Measurements from ENCODE around the gene WASF1.

The WASF1 gene

DNA sequence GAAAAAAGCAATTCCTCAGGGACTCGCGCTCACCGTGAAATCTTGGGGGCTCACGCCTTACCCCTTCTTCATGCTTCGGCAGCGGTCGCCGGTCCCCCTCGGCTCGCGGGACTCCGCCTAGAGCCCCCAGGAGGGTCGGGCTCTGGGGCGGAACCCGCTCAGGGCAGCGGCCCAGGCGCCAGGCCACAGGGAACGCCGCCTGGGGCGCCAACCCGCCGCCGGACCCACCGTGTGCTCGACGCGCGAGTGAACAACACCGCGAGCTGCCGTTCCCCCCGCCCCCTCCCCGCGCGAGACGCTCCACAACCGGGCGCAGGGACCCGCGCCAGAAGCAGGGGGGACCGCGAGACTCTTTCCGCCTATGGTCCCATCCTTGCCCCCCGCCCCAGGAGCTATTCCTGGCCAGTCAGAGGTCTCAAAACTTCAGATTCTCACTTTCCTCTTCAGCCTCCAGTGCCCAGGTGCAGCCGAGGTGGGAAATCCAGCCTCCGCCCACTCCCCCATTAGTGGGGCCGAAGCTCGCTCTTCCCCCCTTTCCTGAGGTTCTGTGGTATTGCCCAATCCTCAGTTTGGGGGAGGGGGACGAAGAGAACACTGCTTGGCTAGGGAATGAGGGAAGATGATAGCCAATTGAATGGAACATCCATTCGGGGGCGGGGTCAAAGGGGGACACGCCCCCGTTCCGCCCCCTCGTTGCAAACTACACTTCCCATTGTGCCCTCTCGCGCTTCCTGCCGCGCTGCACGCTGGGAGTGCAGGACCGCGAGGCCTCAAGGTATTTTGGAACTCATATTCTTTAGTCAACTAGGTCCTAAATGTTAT lies at the start of gene WASF1:
Gene WASF1 (minus strand): TSS at position 265 of the 822 bp plus-strand sequence. CDS start 52,069 bp downstream, outside the sequence.
- DNase-seq: peak; percentile 32 to 98 (median 92)

DNA sequence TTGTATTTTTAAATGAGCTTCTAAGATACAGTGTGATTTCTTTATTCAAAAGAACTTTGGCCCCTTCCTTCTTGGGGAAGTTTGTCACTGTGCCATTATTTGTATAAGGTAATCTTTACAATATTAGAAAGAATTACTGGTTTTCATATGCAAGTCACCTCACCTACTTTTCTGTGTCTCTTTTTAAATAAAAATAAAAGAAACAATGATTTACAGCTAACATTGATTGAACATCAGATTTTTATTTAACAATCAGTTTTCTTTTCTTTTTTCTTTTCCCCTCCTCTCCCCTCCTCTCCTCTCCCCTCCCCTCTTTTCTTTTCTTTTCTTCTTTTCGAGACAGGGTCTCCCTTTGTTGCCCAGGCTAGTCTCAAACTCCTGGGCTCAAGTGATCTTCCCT lies 46.8 kb upstream of the WASF1 start:
- DNase-seq: no peak

DNA sequence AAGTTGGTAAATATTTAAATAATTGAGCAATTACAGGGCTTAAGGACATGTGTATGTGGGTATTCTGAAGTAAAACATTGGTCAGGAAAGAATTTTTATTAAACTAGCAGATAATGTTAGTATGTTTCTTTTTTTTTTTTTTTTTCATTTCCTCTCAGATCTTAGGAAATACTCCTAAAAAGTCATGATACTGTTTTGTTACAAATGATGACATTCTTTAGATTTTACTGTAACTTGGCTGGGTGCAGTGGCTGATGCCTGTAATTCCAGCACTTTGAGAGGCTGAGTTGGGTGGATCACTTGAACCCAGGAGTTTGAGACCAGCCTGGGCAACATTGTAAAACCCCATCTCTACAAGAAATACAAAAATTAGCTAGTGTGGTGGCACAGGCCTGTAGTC lies 42.3 kb upstream of the WASF1 start:
- no peak for DNase-seq

DNA sequence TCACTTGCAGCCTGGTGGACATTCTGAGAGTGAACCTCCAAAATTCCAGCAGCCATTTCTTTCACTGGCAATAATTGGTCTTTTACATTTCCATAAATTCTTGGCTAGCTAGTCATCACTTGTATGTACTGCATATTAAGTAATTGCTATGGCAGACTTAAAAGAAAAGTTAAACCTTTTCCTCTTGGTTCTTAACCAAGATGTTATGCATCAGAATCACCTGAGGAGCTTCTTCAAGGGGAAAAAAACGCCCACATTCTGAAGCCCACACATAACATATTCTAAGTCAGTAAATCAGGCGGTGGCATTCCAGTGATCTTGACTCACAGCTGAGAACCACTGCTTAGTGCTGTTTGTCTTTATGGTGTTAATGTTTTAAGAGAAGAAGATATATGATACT lies 37.8 kb upstream of the WASF1 start:
- peak in 1 of 56 donors; percentile 2 for DNase-seq

DNA sequence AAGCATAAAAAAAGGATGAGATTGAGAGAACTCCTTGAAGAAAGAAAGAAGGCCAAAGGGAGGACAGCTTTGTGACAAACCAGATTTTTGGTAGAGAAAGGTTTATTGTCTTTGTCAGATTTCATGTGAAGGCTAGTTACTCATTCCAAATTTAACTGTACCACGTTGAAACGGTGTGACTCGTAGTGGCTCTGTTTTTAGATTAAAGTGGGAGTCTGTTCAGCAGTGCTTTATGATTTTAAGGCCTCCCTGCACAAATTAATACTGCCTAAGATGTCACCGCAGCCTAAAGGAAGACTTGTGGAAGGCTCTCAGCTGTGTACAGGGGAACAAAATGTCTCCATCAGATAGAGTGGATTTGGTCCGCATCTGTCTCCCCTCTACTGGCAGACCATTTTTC lies 36.7 kb upstream of the WASF1 start:
- DNase-seq: peak in 4 of 56 donors; percentile 1 to 21 (median 7)

DNA sequence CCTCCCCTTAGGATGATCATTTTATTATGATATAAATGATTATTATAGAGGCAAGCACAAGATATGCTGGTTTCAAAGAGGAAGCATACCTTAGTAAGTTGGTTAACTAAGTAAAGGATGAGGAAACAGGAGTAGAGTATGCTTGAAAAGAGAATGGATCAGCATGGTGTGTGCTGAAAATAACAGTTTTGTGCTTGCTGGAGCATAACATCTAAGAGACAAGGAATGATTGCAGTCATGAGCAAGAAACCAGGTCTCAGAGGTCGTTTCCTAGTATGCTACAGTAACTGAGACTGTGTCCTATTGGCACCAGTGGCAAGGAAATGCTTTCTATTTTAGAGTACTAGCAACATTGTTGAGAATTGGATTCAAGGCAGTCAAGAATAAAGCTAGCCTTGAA lies 34.9 kb upstream of the WASF1 start:
- no peak for DNase-seq

DNA sequence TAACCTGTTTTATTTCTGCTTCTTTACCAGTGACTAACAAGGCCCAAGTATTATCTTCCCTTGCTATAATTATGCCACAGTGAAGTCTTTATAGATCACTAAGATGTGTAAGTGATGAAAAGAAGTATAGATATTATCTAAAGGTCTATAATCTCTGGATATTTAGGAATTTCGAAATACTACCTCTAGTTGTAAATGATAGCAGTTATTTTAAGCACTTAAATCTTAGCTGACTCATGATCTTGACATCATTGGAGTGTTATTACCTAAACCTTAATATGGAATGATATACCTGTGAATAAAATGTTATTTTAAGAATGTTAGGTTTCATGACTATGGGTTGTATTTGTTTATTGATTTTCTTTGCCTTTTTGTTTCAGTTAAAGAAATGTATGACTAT lies 32.3 kb upstream of the WASF1 start:
- DNase-seq: no peak

DNA sequence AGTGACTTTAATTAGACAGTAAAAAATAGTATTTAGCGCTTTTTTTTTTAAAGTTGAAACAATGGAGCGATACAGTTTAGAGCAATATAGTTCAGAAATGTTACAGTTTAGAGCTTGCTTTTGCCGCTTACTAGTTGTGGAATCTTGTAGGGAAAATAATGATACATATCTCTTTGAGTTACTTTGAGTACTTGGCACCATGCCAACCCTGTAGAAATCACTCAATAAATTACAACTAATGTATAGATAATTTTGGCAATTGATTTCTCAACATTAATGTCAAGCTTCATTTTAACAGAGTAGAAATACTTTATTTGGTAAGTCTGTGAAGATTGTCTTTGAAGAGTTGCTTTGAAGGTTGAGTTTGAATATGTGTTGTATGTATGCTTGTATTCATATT lies 28.2 kb upstream of the WASF1 start:
- no peak for DNase-seq

DNA sequence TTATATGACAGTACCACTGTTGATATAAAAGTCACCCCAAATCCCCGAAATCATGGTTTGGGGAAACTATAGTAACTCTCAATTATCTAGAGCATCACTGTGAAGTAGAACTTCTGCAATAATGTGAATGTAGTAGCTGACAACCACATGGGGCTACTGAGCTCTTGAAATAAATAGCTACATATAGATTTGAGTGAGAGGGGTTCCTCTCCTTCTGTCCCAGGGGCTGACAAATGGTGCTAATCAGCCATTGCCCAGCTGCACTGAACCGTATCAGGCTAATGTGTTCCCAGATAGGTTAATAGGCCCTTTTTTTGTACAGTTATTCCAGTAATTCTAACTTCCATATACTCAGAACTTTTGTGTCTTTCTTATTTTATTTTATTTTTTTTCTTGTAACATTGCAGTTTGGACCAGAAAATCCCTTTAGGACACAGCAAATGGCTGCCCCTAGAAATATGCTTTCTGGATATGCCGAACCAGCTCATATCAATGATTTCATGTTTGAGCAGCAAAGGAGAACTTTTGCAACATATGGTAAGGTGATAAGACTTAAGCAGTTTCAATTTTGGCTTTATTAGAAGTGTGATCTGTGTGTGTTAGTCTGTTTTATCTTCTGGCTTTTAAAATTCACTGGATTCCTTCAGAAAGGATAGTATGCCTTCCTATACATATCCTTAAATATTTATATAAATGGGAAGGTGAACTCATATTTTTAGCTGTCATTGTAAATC lies 21.8 kb upstream of the WASF1 start:
- DNase-seq: no peak

DNA sequence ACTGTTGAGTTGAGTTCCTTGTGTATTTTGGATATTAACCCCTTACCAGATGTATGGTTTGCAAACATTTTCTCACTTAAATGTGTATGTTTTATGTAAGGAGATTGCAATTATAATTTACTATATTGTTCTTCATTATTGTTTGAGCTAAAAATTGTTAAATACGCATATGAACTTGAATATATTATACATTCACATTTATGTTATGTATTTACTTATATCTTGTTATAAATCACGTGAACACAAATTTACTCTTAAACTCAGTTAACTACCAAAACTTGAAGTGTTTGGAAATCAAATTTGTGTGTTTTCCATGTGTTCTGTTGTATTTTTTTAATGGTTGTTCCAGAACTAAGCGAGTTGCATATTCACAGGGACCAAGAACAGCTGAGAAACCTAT lies 19.1 kb upstream of the WASF1 start:
- DNase-seq: no peak

DNA sequence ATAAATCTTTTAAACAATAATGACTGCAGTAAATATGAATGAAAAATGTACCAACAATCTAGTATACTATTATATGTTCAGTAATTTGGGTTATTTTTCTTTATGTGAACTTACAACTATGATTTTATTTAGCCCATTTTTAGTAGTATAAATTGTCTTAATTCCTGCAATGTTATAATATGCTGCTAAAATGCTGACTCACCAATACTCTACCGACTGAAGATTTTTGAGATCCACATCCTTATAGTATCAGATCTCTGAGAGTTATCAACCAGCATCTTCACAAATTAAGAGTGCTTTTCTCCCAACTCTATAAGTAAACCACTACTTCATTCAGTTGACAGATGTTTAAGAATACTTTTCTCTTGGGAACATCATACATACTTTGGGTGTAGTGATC lies 17.4 kb upstream of the WASF1 start:
- no peak for DNase-seq

DNA sequence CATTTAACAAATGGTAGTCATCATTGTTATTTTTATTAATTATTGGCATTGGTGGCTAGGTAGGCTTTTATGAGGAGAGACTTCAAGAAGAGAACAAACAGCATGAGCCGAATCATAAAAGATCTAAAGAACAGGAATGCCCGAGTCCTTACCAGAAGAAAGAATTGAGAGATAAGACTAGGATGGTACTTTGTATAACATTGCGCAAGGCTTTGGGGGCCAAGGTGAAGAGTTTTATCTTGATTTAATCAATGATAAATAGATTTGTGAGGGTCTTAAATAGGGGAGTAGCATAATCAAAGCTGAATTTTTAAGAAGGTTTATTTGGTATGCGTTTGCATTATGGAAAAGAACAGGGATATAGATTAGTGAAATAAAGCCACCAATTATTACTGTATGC lies 16.2 kb upstream of the WASF1 start:
- DNase-seq: no peak

DNA sequence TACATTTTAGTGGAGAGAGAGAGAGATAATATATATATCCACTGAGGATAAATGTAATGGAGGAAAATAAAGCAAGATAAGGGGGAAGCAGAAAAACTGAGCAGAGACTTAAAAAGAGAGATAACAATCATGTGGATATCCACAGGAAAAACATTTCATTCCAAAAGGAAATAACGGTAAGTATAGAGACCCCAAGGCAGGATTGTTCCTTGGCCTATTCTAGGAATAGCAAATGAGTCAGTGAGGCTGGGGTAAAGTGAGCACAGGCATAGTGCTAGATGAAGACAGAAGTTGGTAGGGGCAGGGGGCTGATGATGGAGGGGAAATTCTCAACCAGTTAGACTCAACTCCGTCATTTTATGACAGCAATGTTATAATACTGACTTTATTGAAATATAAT lies 12.0 kb upstream of the WASF1 start:
- no peak for DNase-seq

DNA sequence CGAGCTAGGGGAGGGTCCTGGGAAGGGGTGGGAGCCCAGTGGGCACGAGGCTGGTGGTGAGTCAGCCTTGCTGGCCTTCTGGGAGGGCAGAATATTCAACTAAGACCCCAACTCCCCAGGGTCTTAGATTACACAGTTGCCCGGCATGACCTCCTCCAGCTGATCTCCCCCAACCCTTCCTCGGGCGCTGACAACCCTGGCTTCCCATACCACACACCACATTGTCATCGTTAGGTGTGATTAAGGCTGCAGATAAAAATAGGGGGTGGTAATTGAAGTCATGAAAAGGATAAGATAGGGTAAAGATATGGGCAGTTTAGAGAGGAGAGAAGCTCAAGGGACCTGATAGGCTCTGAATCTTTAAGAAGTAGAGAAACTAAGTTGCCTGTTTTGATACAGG lies 11.3 kb upstream of the WASF1 start:
- DNase-seq: no peak

DNA sequence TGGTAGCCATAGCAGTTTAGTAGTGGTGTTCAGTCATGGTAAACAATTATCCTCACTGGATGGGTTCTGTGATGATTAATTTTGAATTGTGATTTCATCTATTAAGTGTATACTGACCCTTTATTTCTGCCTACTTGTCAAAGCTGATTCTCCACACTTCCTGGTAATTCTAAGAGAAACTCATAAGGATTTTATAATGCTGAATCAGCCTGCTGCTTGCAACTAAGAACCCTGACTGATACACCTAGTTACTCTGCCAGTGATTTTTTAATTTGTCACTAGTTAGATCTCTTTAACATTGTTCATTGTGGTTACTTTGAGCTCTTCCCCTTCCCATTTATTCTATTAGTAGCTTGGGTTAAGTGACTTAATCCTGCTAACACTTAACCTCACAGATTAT lies 9.3 kb upstream of the WASF1 start:
- no peak for DNase-seq

DNA sequence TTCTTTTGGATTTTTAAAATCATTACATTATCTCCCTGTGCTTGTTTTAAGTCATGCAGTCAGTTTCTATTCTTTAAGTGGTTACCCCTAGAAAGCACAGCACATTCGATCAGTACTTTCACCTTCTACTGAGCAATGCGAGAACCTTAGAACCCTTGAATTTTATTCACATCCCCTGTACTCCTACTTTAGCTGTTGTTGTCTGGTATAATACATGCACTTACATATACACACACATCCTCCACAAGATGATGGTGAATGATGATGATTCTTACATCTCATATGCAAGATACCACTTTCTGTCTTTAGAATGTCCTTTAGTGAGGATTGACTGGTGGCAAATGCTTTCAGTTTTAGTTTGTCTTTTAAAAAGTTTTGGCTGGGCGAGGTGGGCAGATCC lies 6.4 kb upstream of the WASF1 start:
- no peak for DNase-seq

DNA sequence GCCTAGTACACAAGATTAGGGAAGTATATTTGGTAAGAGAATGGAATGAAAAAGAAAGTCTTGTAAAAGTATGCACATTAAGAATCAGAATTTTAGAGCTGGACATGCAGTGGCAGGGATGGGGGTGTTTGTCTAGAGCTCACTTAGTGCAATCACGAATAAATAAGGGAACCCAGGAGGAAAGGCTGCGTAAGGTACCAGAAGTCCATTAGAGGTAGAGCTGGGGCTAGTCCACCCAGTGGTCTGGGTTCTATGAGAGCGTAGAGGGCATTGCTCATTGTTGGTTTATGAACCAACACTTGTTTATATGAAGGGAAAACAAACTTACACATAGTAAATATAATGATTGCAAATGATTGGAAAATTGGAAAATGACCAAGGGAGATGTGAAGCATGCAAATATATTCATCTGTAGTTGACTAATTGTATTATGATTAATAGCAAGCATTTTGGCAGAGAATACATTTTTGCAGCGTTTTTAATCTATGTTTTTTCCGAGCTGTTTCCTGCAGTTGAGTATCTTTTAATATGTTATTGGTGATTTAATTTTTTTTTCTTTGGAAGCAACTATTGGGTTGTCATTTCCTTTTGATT lies 3.9 kb upstream of the WASF1 start:
- DNase-seq: no peak

DNA sequence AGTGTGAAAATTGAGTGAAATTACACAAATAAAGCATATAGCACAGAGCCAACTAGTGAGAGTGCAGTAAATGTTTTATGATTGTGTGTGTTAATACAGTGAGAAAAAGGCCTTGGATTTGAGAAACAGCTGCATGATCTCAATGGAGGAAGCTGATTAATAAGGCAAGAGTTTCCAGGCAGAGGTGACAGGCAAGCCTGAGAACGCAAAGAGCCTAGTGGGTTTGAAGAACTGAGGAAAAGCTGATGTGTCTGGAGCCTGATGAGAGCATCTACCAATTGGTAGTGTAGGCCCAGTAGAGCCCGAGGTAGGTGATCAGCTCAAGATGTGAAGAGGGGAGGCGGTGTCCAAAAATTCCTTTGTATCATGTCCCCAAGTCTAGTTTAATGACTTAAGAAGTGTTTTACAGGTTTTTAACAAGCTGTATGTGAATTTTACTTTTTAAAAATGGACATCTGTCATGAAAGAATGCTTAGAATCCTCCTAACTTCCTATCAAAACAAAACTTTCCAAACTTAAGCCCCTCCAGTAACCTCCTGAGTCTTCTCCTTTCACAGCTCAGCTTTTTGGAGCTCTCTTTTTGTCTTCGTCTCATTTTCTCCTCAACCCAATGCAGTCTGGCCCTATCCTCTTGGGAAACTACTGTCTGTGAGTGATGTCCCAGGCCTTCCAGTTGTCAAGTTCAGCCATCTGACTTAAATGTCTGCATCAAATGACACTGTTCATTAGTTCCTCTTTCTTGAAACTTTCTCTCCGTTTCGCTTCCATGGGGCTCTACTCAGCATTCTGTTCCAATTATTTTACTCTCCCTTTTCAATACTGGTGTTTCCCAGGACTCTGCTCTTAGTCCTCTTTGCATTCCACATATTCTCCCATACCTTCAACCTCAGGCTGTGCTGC lies 1.9 kb upstream of the WASF1 start:
- no peak for DNase-seq

DNA sequence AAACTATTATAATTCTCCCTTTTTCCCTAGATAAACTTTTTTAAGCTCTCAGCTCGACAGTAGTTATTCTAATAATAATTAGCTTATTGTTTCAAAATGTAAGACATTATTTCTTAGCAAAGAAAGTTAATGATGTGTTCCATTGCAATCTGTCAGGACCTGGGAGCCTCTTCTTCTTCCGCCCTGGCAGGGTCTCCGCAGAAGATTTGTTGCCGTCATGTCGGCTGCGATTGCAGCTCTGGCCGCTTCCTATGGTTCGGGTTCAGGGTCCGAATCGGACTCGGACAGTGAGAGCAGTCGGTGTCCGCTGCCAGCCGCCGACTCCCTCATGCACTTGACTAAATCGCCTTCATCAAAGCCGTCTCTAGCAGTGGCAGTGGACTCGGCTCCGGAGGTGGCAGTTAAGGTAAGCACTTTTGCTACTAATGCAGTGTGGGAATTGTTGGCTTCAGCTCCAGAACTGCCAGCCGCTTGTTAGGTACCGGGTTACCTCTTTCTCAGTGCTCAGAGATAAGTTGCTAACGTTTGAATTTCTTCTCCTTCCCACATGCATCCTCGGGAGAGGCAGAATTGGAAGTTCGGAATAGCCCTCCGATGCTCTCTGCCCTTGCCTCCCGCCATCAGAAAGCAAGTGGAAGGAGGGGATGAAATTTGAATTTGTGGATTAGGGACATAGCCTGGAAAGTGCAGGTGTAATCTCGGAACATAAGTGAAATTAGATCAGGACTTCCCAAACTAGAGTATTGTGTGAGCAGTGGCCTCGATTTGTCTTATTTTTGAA lies 948 bp upstream of the WASF1 start, which contains the start of gene CDC40:
Gene CDC40 (plus strand): TSS at position 200 of the 781 bp plus-strand sequence. CDS start 18 bp downstream, at position 218.
- DNase-seq: peak in 52 of 56 donors; percentile 8 to 84 (median 62)
